Measurements from ENCODE around the gene HOMER2.

DNA sequence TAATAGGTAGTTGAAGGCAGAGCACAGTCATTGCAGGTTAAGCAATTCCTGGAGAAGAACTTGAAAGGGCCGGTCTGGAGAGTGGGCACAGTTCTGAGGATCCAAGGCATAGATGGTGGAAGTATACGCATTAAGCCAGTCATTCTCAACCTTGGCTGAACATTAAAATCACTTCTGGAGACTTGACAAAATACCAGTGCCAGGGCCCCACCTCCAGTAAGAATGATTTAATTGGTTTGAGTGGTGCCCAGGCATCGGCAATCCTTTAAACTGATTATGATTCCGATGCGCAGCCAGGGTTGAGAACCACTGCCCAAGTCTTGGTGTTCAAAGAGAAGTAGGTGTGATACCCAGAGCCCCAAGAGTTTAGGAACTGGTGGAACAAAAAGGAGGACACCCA lies 6.9 kb upstream of the HOMER2 start:
- no peak for TF ChIP-seq POLR2A (IDR thresholded peaks at IDR 0.05; ENCODE audit: low read length)
- TF ChIP-seq GATA1 (IDR thresholded peaks at IDR 0.05; ENCODE audit: low read depth, low read length), result no peak
